Prostate gland (tissue), 2 donors: ENCODE results near the gene GLT1D1. TPM values are rescaled to one million over a fixed set of nuclear protein-coding genes. Genes with fewer than 3 reads are reported as not detected.

Experiments
- DNase-seq: peaks from one replicate; pipeline ENCODE4 v3.0.0-alpha.2; 2019; ENCODE audit warnings: low spot score
- H3K27ac ChIP-seq, 2 donors: fragments of 200-600 bp; sonication (generic); 2 replicates each; pipeline ENCODE4 v1.5.1; 2017 to 2019
- H3K27me3 ChIP-seq: fragments of 200-600 bp; sonication (generic); replicated peaks from 2 replicates; pipeline ENCODE4 v1.5.1; 2019; ENCODE audit not compliant: insufficient read depth
- H3K36me3 ChIP-seq, 2 donors: fragments of 200-600 bp; sonication (generic); 1 replicate in 1 of 2; 2 replicates in 1 of 2; pipeline versions ENCODE4 v1.5.1 to v1.8.1; 2017 to 2019
- H3K4me1 ChIP-seq: fragments of 200-600 bp; sonication (generic); replicated peaks from 2 replicates; pipeline ENCODE4 v1.5.1; 2019
- H3K4me3 ChIP-seq, 2 donors: fragments of 200-600 bp; sonication (generic); 2 replicates each; pipeline ENCODE4 v1.5.1; 2017 to 2019
- H3K9me3 ChIP-seq: fragments of 200-600 bp; sonication (generic); 2 replicates; pipeline ENCODE4 v1.5.1; 2017
- POLR2A ChIP-seq: fragments of 450-650 bp; IDR thresholded peaks from one replicate; pipeline ENCODE4 v1.6.1; 2016; ENCODE audit warnings: antibody characterized with exemption, mild to moderate bottlenecking
- POLR2AphosphoS5 ChIP-seq: sonication (generic); formaldehyde crosslinking; IDR thresholded peaks from one replicate; pipeline ENCODE4 v1.6.1; 2017; ENCODE audit warnings: antibody characterized with exemption
- WGBS: methylation state at CpG from one replicate; pipeline ENCODE4 v1.1.5; 2018; 5-methylcytosine and 5-hydroxymethylcytosine counted together
- intact Hi-C: fragments of 100-400 bp; cut with DNase I; formaldehyde crosslinking; loops from one replicate; pipeline ENCODE4 v1.14.2; 2022
- total RNA-seq, 2 donors: library from RNA; depleted of rRNA; stranded (reverse); fragments of >200 nt; gene quantifications; one replicate each; pipeline ENCODE4 v1.1.0, GENCODE V29; 2016
- TF ChIP-seq, protein P1 (sequence below), 4 experiments: fragments of 200-600 bp in 2 of 4; fragments of 450-650 bp in 2 of 4; sonication (generic) in 2 of 4; IDR thresholded peaks; 1 replicate in 3 of 4; 2 replicates in 1 of 4; pipeline ENCODE4 v1.5.1; 2016 to 2019; ENCODE audit warnings: antibody characterized with exemption in 4 of 4, mild to moderate bottlenecking in 2 of 4, moderate library complexity in 2 of 4

The GLT1D1 gene
- total RNA-seq, 2 donors from 2014 or later: 1.9 TPM; not detected in 1

DNA sequence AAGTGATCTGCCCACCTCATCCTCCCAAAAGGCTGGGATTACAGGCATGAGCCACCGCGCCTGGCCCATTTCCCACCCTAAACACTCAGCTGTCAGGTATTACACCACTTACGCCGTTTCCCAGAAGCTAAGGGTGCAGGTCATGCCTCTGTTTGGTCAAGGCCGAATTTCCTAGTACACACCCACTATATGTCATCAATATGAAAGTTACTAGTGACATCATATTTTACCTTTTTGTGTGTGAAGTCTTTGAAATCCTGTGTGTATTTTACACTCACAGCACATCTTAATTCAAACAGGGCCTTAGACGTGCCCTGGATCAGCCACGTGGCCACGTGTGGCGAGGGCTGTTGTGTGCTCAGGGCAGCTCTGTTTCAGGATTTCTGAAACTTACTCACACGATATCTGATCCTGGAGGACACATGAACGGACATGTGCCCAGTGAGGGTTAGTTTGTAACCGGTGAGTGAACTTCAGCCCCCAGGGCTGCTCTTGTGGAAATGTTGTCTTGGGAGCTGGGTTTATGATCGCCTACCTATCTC lies 51.8 kb downstream of the GLT1D1 start:
- no peaks in the 10 kb centered on the region for H3K27me3 ChIP-seq
- no peaks in the 10 kb centered on the region for H3K9me3 ChIP-seq
- TF ChIP-seq, protein P1, sequence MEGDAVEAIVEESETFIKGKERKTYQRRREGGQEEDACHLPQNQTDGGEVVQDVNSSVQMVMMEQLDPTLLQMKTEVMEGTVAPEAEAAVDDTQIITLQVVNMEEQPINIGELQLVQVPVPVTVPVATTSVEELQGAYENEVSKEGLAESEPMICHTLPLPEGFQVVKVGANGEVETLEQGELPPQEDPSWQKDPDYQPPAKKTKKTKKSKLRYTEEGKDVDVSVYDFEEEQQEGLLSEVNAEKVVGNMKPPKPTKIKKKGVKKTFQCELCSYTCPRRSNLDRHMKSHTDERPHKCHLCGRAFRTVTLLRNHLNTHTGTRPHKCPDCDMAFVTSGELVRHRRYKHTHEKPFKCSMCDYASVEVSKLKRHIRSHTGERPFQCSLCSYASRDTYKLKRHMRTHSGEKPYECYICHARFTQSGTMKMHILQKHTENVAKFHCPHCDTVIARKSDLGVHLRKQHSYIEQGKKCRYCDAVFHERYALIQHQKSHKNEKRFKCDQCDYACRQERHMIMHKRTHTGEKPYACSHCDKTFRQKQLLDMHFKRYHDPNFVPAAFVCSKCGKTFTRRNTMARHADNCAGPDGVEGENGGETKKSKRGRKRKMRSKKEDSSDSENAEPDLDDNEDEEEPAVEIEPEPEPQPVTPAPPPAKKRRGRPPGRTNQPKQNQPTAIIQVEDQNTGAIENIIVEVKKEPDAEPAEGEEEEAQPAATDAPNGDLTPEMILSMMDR (IDR thresholded peaks at IDR 0.05): no peak
- no peak for TF ChIP-seq POLR2AphosphoS5
- no peak for TF ChIP-seq POLR2A
- H3K27ac ChIP-seq: no peak overlapping the region
- no peak for DNase-seq
- 67% methylated on average over 13 of the region's 13 CpGs for WGBS
- H3K36me3 ChIP-seq: no peaks in the 10 kb centered on the region
- no peak overlapping the region for H3K4me3 ChIP-seq
- no peaks in the 10 kb centered on the region for H3K4me1 ChIP-seq
- intact Hi-C loops: no loop called here

DNA sequence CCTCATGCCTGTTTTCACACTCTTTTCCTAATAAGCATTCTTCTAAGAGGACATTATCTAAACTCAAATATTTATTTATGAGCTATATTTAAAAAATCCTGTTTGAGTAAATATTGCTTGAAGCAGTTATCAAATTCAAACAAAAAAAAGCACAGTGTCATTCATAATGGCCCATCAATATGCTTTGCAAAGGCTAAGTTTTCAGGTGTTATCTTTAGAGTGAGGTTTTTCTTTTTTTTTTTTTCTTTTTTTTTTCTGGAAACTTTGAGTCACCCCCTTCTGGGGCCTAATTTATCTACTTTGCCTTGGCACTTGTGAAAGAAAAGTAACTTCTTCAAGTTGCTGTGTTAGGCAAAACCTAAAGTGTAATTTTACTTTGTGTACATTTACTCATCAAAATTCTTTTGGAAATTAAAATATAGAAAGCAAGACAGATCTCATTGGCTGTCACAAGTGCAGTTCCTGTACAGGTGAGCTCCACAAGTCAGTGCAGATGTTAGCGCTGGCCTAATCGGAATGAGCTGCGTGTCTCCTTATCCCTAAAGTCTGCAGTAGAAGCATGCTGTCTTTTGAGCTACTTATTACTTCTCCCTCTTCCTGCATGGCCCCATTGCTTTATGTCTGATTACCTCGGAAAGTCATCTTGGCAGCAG lies 53.3 kb downstream of the GLT1D1 start:
- H3K27ac ChIP-seq: no peak overlapping the region
- no peak overlapping the region for H3K4me3 ChIP-seq
- H3K9me3 ChIP-seq: no peaks in the 10 kb centered on the region
- intact Hi-C loops: no loop called here
- no peaks in the 10 kb centered on the region for H3K4me1 ChIP-seq
- TF ChIP-seq POLR2AphosphoS5 (no peak), POLR2A (no peak)
- TF ChIP-seq, protein P1 (IDR thresholded peaks at IDR 0.05): no peak
- H3K27me3 ChIP-seq: no peaks in the 10 kb centered on the region
- 77% methylated on average over 4 of the region's 4 CpGs for WGBS
- DNase-seq: no peak
- no peaks in the 10 kb centered on the region for H3K36me3 ChIP-seq

DNA sequence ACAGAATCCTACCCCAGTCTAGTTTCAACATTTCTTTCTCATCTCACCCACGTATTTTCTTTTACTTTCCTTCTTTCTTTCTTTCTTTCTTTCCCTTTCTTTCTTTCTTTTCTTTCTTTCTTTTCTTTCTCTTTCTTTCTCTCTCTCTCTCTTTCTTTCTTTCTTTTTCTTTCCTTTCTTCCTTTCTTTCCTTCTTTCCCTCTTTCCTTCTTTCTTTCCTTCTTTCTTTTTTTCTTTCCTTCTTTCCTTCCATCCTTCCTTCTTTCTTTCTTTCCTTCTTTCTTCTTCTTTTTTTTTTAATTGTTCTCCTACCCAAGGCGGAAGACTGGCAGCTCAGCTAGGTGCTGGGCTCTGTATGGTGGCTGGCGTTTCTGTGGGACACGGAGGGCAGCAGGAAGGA lies 55.0 kb downstream of the GLT1D1 start:
- no peak overlapping the region for H3K4me3 ChIP-seq
- intact Hi-C loops: no loop called here
- H3K27me3 ChIP-seq: no peaks in the 10 kb centered on the region
- TF ChIP-seq POLR2A (no peak), POLR2AphosphoS5 (no peak)
- TF ChIP-seq, protein P1 (IDR thresholded peaks at IDR 0.05): no peak
- no peaks in the 10 kb centered on the region for H3K9me3 ChIP-seq
- H3K27ac ChIP-seq: no peak overlapping the region
- no peak for DNase-seq
- WGBS: 88% methylated on average over 4 of the region's 4 CpGs
- H3K4me1 ChIP-seq: no peaks in the 10 kb centered on the region
- H3K36me3 ChIP-seq: no peaks in the 10 kb centered on the region

DNA sequence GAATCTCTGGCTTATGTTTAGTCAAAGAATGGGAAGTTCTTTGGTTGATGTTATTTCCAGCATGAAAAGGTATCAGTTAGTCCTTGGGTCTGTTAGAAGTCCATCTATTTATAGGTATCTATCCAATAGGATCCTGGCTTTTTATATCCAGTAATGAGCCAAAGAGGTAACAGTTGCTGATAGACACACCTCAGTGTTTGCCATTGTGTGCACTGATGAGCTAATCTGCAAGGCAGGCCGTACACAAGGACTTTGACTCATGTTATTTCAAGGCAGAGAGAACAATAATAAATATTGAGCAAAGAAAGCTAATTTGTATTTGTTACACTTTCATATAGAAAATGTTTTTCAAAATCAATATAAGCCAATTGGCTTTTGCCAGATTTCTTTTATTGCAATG lies 56.4 kb downstream of the GLT1D1 start:
- intact Hi-C loops: no loop called here
- H3K4me3 ChIP-seq: no peak overlapping the region
- H3K36me3 ChIP-seq: no peaks in the 10 kb centered on the region
- no peak overlapping the region for H3K27ac ChIP-seq
- DNase-seq: no peak
- no peak for TF ChIP-seq POLR2A
- TF ChIP-seq, protein P1 (IDR thresholded peaks at IDR 0.05): no peak
- TF ChIP-seq POLR2AphosphoS5: no peak
- no peaks in the 10 kb centered on the region for H3K9me3 ChIP-seq
- H3K27me3 ChIP-seq: no peaks in the 10 kb centered on the region
- H3K4me1 ChIP-seq: no peaks in the 10 kb centered on the region
- 75% methylated on average over 1 of the region's 1 CpG for WGBS

DNA sequence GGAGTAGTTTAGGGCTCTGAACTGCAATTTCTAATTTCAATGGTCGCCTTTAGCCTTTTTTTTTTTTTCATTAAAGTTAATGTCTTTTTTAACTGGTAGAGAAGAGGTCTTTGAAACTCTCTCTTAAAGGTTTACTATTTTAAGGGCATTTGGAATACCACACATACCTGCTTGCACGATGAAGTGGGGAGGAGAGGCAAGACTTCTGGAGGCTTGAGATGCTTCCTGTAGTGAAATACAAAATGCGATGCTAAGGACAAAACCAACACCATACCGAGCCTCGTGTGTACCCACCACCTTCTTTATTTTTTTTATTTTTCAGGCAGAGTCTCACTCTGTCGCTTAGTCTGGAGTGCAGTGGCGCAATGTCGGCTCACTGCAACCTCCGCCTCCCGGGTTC lies 57.4 kb downstream of the GLT1D1 start:
- H3K36me3 ChIP-seq: no peaks in the 10 kb centered on the region
- 88% methylated on average over 10 of the region's 10 CpGs for WGBS
- no peak for DNase-seq
- intact Hi-C loops: no loop called here
- H3K27ac ChIP-seq: no peak overlapping the region
- H3K4me3 ChIP-seq: no peak overlapping the region
- no peaks in the 10 kb centered on the region for H3K4me1 ChIP-seq
- H3K9me3 ChIP-seq: no peaks in the 10 kb centered on the region
- TF ChIP-seq POLR2A: no peak
- TF ChIP-seq, protein P1 (IDR thresholded peaks at IDR 0.05): no peak
- TF ChIP-seq POLR2AphosphoS5: no peak
- no peaks in the 10 kb centered on the region for H3K27me3 ChIP-seq
